Endothelial cell of umbilical vein (primary cell): ENCODE data around the gene ABLIM1. TPM values are rescaled to one million over a fixed set of nuclear protein-coding genes. Genes with fewer than 3 reads are reported as not detected.

Source experiments
- BruUV-seq: library from RNA; stranded (reverse); fragments of 400-500 nt; replicated peaks from 2 replicates; lab custom pipeline; 2021; lab: Mats Ljungman, UMichigan
- CTCF ChIA-PET: fragments of 300-600, 350-600 bp; sonication (Branson Sonifier 250); formaldehyde crosslinking; loops from one replicate; lab custom pipeline; 2021; ENCODE audit warnings: antibody characterized with exemption, inconsistent platforms; lab: Charles Lee
- POLR2A ChIA-PET: fragments of 300-600, 350-600 bp; sonication (Branson Sonifier 250); formaldehyde crosslinking; loops from one replicate; lab custom pipeline; 2021; ENCODE audit warnings: antibody characterized with exemption, inconsistent platforms; lab: Charles Lee
- DNase-seq: peaks from one replicate; pipeline ENCODE4 v3.0.0-alpha.2; 2011; ENCODE audit warnings: low read depth, low spot score
- FAIRE-seq: peaks from 2 replicates; lab custom pipeline; 2011; peaks lifted over from hg19 to GRCh38; lab: Jason Lieb, UNC
- H2AFZ ChIP-seq: 2 replicates; pipeline ENCODE4 v1.6.0; 2012; ENCODE audit warnings: low read depth, low read length, control low read depth, inconsistent platforms
- H3K27ac ChIP-seq: 2 replicates; pipeline ENCODE4 v1.5.1; 2011; ENCODE audit warnings: low read depth, mild to moderate bottlenecking, control low read depth, low read length, moderate library complexity; ENCODE audit not compliant: insufficient read depth
- H3K27me3 ChIP-seq, 2 experiments: 2 replicates each; pipeline versions ENCODE4 v1.6.0 to v1.6.1; 2011; ENCODE audit warnings: low read length in 2 of 2, mixed read lengths in 1 of 2; ENCODE audit not compliant: control insufficient read depth in 2 of 2, insufficient read depth in 2 of 2
- H3K36me3 ChIP-seq, 2 experiments: 2 replicates in 1 of 2; 3 replicates in 1 of 2; pipeline ENCODE4 v1.5.1; 2011; ENCODE audit warnings: low read length in 2 of 2, mild to moderate bottlenecking in 1 of 2, moderate library complexity in 1 of 2; ENCODE audit not compliant: control insufficient read depth in 2 of 2, insufficient read depth in 2 of 2; ENCODE audit errors: extremely low read depth in 1 of 2
- H3K4me1 ChIP-seq: 3 replicates; pipeline ENCODE4 v1.5.1; 2011; ENCODE audit warnings: mild to moderate bottlenecking, low read length; ENCODE audit not compliant: control insufficient read depth, insufficient read depth; ENCODE audit errors: extremely low read depth
- H3K4me2 ChIP-seq: 2 replicates; pipeline ENCODE4 v1.6.1; 2011; ENCODE audit warnings: low read length, control low read depth, mixed read lengths; ENCODE audit not compliant: insufficient read depth
- H3K4me3 ChIP-seq, 3 experiments: fragments of 200-600 bp in 1 of 3; sonication (generic), shearing (Covaris generic) in 1 of 3; replicated peaks in 1 of 3; 2 replicates each; pipeline ENCODE4 v1.5.1; 2011 to 2016; ENCODE audit warnings: control low read depth in 3 of 3, low read length in 3 of 3, mild to moderate bottlenecking in 2 of 3, inconsistent platforms in 1 of 3, low read depth in 1 of 3, moderate library complexity in 1 of 3; ENCODE audit not compliant: insufficient read depth in 1 of 3
- H3K79me2 ChIP-seq: 2 replicates; pipeline ENCODE4 v1.6.0; 2012; ENCODE audit warnings: low read length, inconsistent platforms; ENCODE audit not compliant: control insufficient read depth, insufficient read depth
- H3K9ac ChIP-seq: replicated peaks from 2 replicates; pipeline ENCODE3; 2011; ENCODE audit warnings: low read length, control low read depth; ENCODE audit not compliant: insufficient read depth; ENCODE audit errors: extremely low read depth
- H3K9me1 ChIP-seq: replicated peaks from 3 replicates; pipeline ENCODE4 v1.6.0; 2011; ENCODE audit warnings: mild to moderate bottlenecking, low read length; ENCODE audit not compliant: control insufficient read depth, insufficient read depth; ENCODE audit errors: extremely low read depth
- H3K9me3 ChIP-seq: replicated peaks from 2 replicates; pipeline ENCODE4 v1.5.1; 2012; ENCODE audit warnings: low read length, inconsistent platforms; ENCODE audit not compliant: control insufficient read depth, insufficient read depth
- H4K20me1 ChIP-seq: replicated peaks from 2 replicates; pipeline ENCODE3; 2011; ENCODE audit warnings: mild to moderate bottlenecking, low read length; ENCODE audit not compliant: control insufficient read depth, insufficient read depth; ENCODE audit errors: extremely low read depth
- EZH2 ChIP-seq: IDR thresholded peaks from 2 replicates; pipeline ENCODE4 v1.6.1; 2012; ENCODE audit warnings: borderline replicate concordance, low read depth, mild to moderate bottlenecking, moderate library complexity, low read length, inconsistent platforms; ENCODE audit not compliant: severe bottlenecking
- FOS ChIP-seq: IDR thresholded peaks from 2 replicates; pipeline ENCODE4 v1.6.1; 2011; ENCODE audit warnings: mild to moderate bottlenecking, low read length, moderate library complexity, borderline replicate concordance; ENCODE audit not compliant: insufficient read depth
- GATA2 ChIP-seq: IDR thresholded peaks from 2 replicates; pipeline ENCODE4 v1.7.0; 2011; ENCODE audit warnings: low read depth, mild to moderate bottlenecking, moderate library complexity, mixed read lengths, low read length; ENCODE audit not compliant: insufficient read length, insufficient read depth
- JUN ChIP-seq: IDR thresholded peaks from 2 replicates; pipeline ENCODE4 v1.6.1; 2011; ENCODE audit warnings: borderline replicate concordance, low read depth; ENCODE audit not compliant: insufficient read length, insufficient read depth
- POLR2A ChIP-seq: IDR thresholded peaks from 2 replicates; pipeline ENCODE4 v1.6.1; 2012; ENCODE audit warnings: low read depth, mild to moderate bottlenecking, control low read depth, low read length
- POLR2AphosphoS5 ChIP-seq: IDR thresholded peaks from 2 replicates; pipeline ENCODE4 v1.6.1; 2012; ENCODE audit warnings: low read depth, mild to moderate bottlenecking, control low read depth, low read length, moderate library complexity; ENCODE audit not compliant: insufficient read depth
- dilution Hi-C: fragments of 300-500 bp; cut with MboI; formaldehyde crosslinking; loops from one replicate; pipeline ENCODE4 v1.15.0; 2019; ENCODE audit warnings: low sequenced_read_pairs; ENCODE audit not compliant: extremely low pct_ligation_motif_present
- intact Hi-C: fragments of 100-400 bp; cut with micrococcal nuclease; formaldehyde crosslinking; loops from one replicate; pipeline ENCODE4 v1.10.0; 2022
- polyA plus RNA-seq, 4 experiments: library from polyadenylated mRNA; depleted of rRNA in 3 of 4; stranded (reverse) in 3 of 4; unstranded in 1 of 4; fragments of >200 nt; gene quantifications; 2 replicates each; pipeline versions ENCODE4 v1.2.1 to v1.2.3, GENCODE V29; 2011 to 2012; ENCODE audit warnings: missing spikeins in 1 of 4
- total RNA-seq: library from RNA; stranded (reverse); gene quantifications from 2 replicates; pipeline ENCODE4 v1.2.3, GENCODE V29; 2021
- TF ChIP-seq, protein P1 (sequence below): IDR thresholded peaks from 2 replicates; pipeline ENCODE4 v1.6.1; 2011; ENCODE audit not compliant: insufficient read depth, insufficient read length

Gene ABLIM1
- total and polyA plus RNA-seq, 2 donors (not counting 3 experiments of a cell fraction or from before 2014, with no cell fraction given), result 128 to 235 TPM

DNA sequence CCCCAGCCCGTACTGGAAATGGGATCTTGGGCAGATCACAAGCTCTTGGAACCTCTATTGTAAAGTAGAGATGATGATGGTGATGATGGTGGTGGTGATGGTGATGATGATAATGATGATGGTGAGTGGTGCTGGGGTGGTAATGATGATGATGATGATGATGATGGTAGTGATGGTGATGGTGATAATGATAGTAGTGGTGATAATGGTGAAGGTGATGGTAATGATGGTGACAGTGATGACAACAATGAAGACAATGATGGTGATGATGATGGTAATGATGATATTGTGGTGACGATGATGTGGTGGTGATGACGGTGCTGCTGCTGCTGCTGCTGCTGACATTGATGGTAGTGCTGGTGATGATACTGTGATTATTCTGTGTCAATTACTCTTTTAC, 162.8 kb downstream of the ABLIM1 start:
- Histone ChIP-seq H3K9ac (no peak overlapping the region), H3K4me2 (no peak overlapping the region), H3K27ac (no peak overlapping the region), H3K36me3 (peaks cover 0 to 9% of the 10 kb centered on the region in 2 experiments), H3K27me3 (no peaks in the 10 kb centered on the region), H3K9me1 (no peaks in the 10 kb centered on the region), H4K20me1 (no peaks in the 10 kb centered on the region), H3K4me3 (no peak overlapping the region), H2AFZ (no peak overlapping the region), H3K9me3 (no peaks in the 10 kb centered on the region), H3K79me2 (no peaks in the 10 kb centered on the region), H3K4me1 (peaks cover 16% of the 10 kb centered on the region)
- no TSS peak for BruUV-seq
- POLR2A ChIA-PET, result no interaction called here
- FAIRE-seq (no peak), DNase-seq (no peak)
- dilution Hi-C loops (no loop called here), intact Hi-C loops (no loop called here)
- no peak for TF ChIP-seq FOS
- no peak for TF ChIP-seq POLR2AphosphoS5
- TF ChIP-seq GATA2, result no peak
- TF ChIP-seq POLR2A, result no peak
- CTCF ChIA-PET, result interaction anchor here (1.1 kb wide), 1 partner anchor 9 kb away, joined by 4 read pairs; no protein-coding TSS in a partner anchor

GRCh38 chr10:114492351-114493037, 165.6 kb downstream of the ABLIM1 start:
- no peaks in the 10 kb centered on the region for H3K79me2 ChIP-seq
- ChIA-PET CTCF (interaction anchor here (1.4 to 2.2 kb wide), 2 partner anchors 10 to 21 kb away, joined by 3 to 6 read pairs; no protein-coding TSS in a partner anchor), POLR2A (no interaction called here)
- H3K4me1 ChIP-seq, result peaks cover 31% of the 10 kb centered on the region
- H3K36me3 ChIP-seq, result peaks cover 0 to 13% of the 10 kb centered on the region in 2 experiments
- H4K20me1 ChIP-seq, result no peaks in the 10 kb centered on the region
- peak; percentile 69 for DNase-seq
- FAIRE-seq, result peak; percentile 42
- intact Hi-C loops, result no loop called here
- no peak overlapping the region for H3K9ac ChIP-seq
- H2AFZ ChIP-seq, result no peak overlapping the region
- H3K27me3 ChIP-seq, result no peaks in the 10 kb centered on the region
- no TSS peak for BruUV-seq
- no peak overlapping the region for H3K27ac ChIP-seq
- H3K9me3 ChIP-seq, result no peaks in the 10 kb centered on the region
- TF ChIP-seq EZH2 (no peak), JUN (peak; percentile 43)
- TF ChIP-seq, protein P1, sequence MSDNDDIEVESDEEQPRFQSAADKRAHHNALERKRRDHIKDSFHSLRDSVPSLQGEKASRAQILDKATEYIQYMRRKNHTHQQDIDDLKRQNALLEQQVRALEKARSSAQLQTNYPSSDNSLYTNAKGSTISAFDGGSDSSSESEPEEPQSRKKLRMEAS, result peak; percentile 60
- dilution Hi-C loops, result no loop called here
- no peak overlapping the region for H3K4me3 ChIP-seq
- no peaks in the 10 kb centered on the region for H3K9me1 ChIP-seq
- no peak overlapping the region for H3K4me2 ChIP-seq
